ENCODE results near the gene TDRD10.
"Not testable (repeated sequence)": the region's sequence is repeated elsewhere in the genome, so short reads cannot be mapped to it uniquely, and the experiment has no call there.

The TDRD10 gene

GRCh38 chr1:154483941-154484803 lies 17.8 kb upstream of the TDRD10 start:
- Histone ChIP-seq H3K9me3 (replicated peaks; ENCODE audit: insufficient read depth, low read length) (no peaks in the 10 kb centered on the region), H3K27ac (ENCODE audit: low read length) (no peak overlapping the region)
- TF ChIP-seq CTCF (IDR thresholded peaks at IDR 0.05; ENCODE audit: low read length): no peak
- TF ChIP-seq EZH2 (optimal IDR thresholded peaks at IDR 0.05; ENCODE audit: low read depth, low read length): no peak
- no peak for TF ChIP-seq EZH2phosphoT487 (IDR thresholded peaks at IDR 0.05; ENCODE audit: low read length)

GRCh38 chr1:154485106-154485505 lies 16.9 kb upstream of the TDRD10 start:
- H3K27ac ChIP-seq (ENCODE audit: low read length): no peak overlapping the region
- H3K9ac ChIP-seq (ENCODE audit: low read length): no peak overlapping the region
- H2AFZ ChIP-seq (ENCODE audit: low read length): no peak overlapping the region
- no peaks in the 10 kb centered on the region for H3K36me3 ChIP-seq (replicated peaks; ENCODE audit: insufficient read depth, low read length)
- no peak overlapping the region for H3K4me3 ChIP-seq (ENCODE audit: low read length)
- no peaks in the 10 kb centered on the region for H3K9me2 ChIP-seq (replicated peaks; ENCODE audit: insufficient read depth, low read length)
- H3K79me2 ChIP-seq (ENCODE audit: low read length): no peaks in the 10 kb centered on the region
- no peaks in the 10 kb centered on the region for H3F3A ChIP-seq (ENCODE audit: insufficient read depth, low read length)
- TF ChIP-seq EZH2 (optimal IDR thresholded peaks at IDR 0.05; ENCODE audit: low read depth, low read length): no peak
- TF ChIP-seq EZH2phosphoT487 (IDR thresholded peaks at IDR 0.05; ENCODE audit: low read length): no peak
- no peak for TF ChIP-seq CTCF (IDR thresholded peaks at IDR 0.05; ENCODE audit: low read length)
- no peak overlapping the region for H3K4me2 ChIP-seq (ENCODE audit: low read depth, low read length)
- H3K4me1 ChIP-seq (ENCODE audit: low read length): no peaks in the 10 kb centered on the region
- no peaks in the 10 kb centered on the region for H3K9me3 ChIP-seq (replicated peaks; ENCODE audit: insufficient read depth, low read length)
- H3K27me3 ChIP-seq (replicated peaks; ENCODE audit: insufficient read depth, low read length): no peaks in the 10 kb centered on the region
- no peak for DNase-seq
- no peaks in the 10 kb centered on the region for H4K20me1 ChIP-seq (ENCODE audit: insufficient read depth, low read length)

More at GRCh38 chr1:154483941-154484803, 17.8 kb upstream of the TDRD10 start:
- H3K4me3 ChIP-seq (ENCODE audit: low read length): no peak overlapping the region
- no peaks in the 10 kb centered on the region for H3K36me3 ChIP-seq (replicated peaks; ENCODE audit: insufficient read depth, low read length)
- H3K9me2 ChIP-seq (replicated peaks; ENCODE audit: insufficient read depth, low read length): no peaks in the 10 kb centered on the region
- H3K9ac ChIP-seq (ENCODE audit: low read length): no peak overlapping the region
- H3K4me1 ChIP-seq (ENCODE audit: low read length): peaks cover 6% of the 10 kb centered on the region
- H3F3A ChIP-seq (ENCODE audit: insufficient read depth, low read length): peaks cover 5% of the 10 kb centered on the region; the same call in 1 of the 2 replicates
- no peak overlapping the region for H2AFZ ChIP-seq (ENCODE audit: low read length)
- H4K20me1 ChIP-seq (ENCODE audit: insufficient read depth, low read length): no peaks in the 10 kb centered on the region
- H3K79me2 ChIP-seq (ENCODE audit: low read length): no peaks in the 10 kb centered on the region
- no peak for DNase-seq
- H3K27me3 ChIP-seq (replicated peaks; ENCODE audit: insufficient read depth, low read length): no peaks in the 10 kb centered on the region
- H3K4me2 ChIP-seq (ENCODE audit: low read depth, low read length): no peak overlapping the region

- no peak for TF ChIP-seq CTCF (IDR thresholded peaks at IDR 0.05; ENCODE audit: low read length)
- no peak for TF ChIP-seq EZH2phosphoT487 (IDR thresholded peaks at IDR 0.05; ENCODE audit: low read length)
- TF ChIP-seq EZH2 (optimal IDR thresholded peaks at IDR 0.05; ENCODE audit: low read depth, low read length): no peak
- Histone ChIP-seq H3K36me3 (replicated peaks; ENCODE audit: insufficient read depth, low read length) (no peaks in the 10 kb centered on the region), H3K27me3 (replicated peaks; ENCODE audit: insufficient read depth, low read length) (no peaks in the 10 kb centered on the region), H3K79me2 (ENCODE audit: low read length) (no peaks in the 10 kb centered on the region), H3K27ac (ENCODE audit: low read length) (no peak overlapping the region), H3K9me3 (replicated peaks; ENCODE audit: insufficient read depth, low read length) (no peaks in the 10 kb centered on the region), H3K9ac (ENCODE audit: low read length) (no peak overlapping the region), H3K4me1 (ENCODE audit: low read length) (no peaks in the 10 kb centered on the region), H3K4me3 (ENCODE audit: low read length) (no peak overlapping the region), H3F3A (ENCODE audit: insufficient read depth, low read length) (no peaks in the 10 kb centered on the region), H4K20me1 (ENCODE audit: insufficient read depth, low read length) (no peaks in the 10 kb centered on the region), H2AFZ (ENCODE audit: low read length) (no peak overlapping the region), H3K4me2 (ENCODE audit: low read depth, low read length) (no peak overlapping the region), H3K9me2 (replicated peaks; ENCODE audit: insufficient read depth, low read length) (no peaks in the 10 kb centered on the region)
- DNase-seq: no peak
Measured at GRCh38 chr1:154485910-154486496, 16.0 kb upstream of the TDRD10 start.

GRCh38 chr1:154486756-154487155 lies 15.3 kb upstream of the TDRD10 start:
- H2AFZ ChIP-seq (ENCODE audit: low read length); H3K27ac ChIP-seq (ENCODE audit: low read length); DNase-seq; H3K4me2 ChIP-seq (ENCODE audit: low read depth, low read length); H3K9me3 ChIP-seq (replicated peaks; ENCODE audit: insufficient read depth, low read length); H3K4me1 ChIP-seq (ENCODE audit: low read length); H3K4me3 ChIP-seq (ENCODE audit: low read length); H3K79me2 ChIP-seq (ENCODE audit: low read length); H3K27me3 ChIP-seq (replicated peaks; ENCODE audit: insufficient read depth, low read length); H3K9me2 ChIP-seq (replicated peaks; ENCODE audit: insufficient read depth, low read length); H3F3A ChIP-seq (ENCODE audit: insufficient read depth, low read length); H4K20me1 ChIP-seq (ENCODE audit: insufficient read depth, low read length); H3K36me3 ChIP-seq (replicated peaks; ENCODE audit: insufficient read depth, low read length); H3K9ac ChIP-seq (ENCODE audit: low read length): not testable (repeated sequence)

Data from MM.1S (cell line).